ENCODE results near the gene BARX2. TPM values are rescaled to one million over a fixed set of nuclear protein-coding genes. Genes with fewer than 3 reads are reported as not detected.
A peak's percentile ranks its signal among the peaks of the same experiment; 100 is the strongest.

The BARX2 gene
- total RNA-seq, 1 donor from 2014 or later, result 9.1 TPM

- Mint-ChIP-seq H3K36me3 (ENCODE audit: low read depth) (no peaks in the 10 kb centered on the region), H3K4me1 (ENCODE audit: low read depth) (peaks cover 27% of the 10 kb centered on the region), H3K4me3 (peak overlapping the region; percentile 59), H3K27ac (no peak overlapping the region), H3K27me3 (ENCODE audit: insufficient read depth) (peaks cover 46% of the 10 kb centered on the region), H3K9me3 (no peaks in the 10 kb centered on the region)
- no peak for DNase-seq (ENCODE audit: low spot score)
- intact Hi-C loops (cut with micrococcal nuclease), result loop anchor here (2.0 to 5.0 kb wide), 2 partner anchors 31 to 70 kb away; no protein-coding TSS in a partner anchor
Observed at GRCh38 chr11:129377739-129378138, 2.1 kb downstream of the BARX2 start.

DNA sequence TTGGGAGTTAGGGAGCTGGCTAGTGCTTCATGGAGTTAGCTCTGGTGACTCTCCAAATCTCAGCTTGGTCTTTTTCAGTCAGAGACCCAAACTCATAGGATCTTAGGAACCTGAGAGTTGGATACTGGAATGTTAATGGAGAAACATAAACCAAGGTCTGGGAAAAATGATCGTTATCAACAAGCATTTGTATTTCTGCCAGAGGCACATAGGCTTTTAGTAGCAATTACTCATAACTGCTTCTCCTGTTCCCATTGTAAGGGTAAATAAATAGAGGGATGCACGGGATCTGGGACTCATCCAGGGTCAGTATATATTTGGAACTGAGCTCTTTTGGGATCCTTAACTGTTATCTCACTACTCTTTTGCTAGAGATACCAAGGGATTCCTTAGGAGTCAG lies 4.8 kb downstream of the BARX2 start:
- no peak for DNase-seq (ENCODE audit: low spot score)
- intact Hi-C loops (cut with micrococcal nuclease), result no loop called here
- Mint-ChIP-seq H3K36me3 (ENCODE audit: low read depth) (no peaks in the 10 kb centered on the region), H3K27ac (no peak overlapping the region), H3K27me3 (ENCODE audit: insufficient read depth) (peaks cover 35% of the 10 kb centered on the region), H3K9me3 (no peaks in the 10 kb centered on the region), H3K4me1 (ENCODE audit: low read depth) (peaks cover 11% of the 10 kb centered on the region), H3K4me3 (no peak overlapping the region)

GRCh38 chr11:129382583-129382982 lies 6.9 kb downstream of the BARX2 start:
- no peak overlapping the region for H3K4me3 Mint-ChIP-seq
- H3K9me3 Mint-ChIP-seq, result no peaks in the 10 kb centered on the region
- peaks cover 21% of the 10 kb centered on the region for H3K27me3 Mint-ChIP-seq (ENCODE audit: insufficient read depth)
- intact Hi-C loops (cut with micrococcal nuclease), result no loop called here
- H3K27ac Mint-ChIP-seq, result no peak overlapping the region
- DNase-seq (ENCODE audit: low spot score), result no peak
- H3K4me1 Mint-ChIP-seq (ENCODE audit: low read depth), result no peaks in the 10 kb centered on the region
- no peaks in the 10 kb centered on the region for H3K36me3 Mint-ChIP-seq (ENCODE audit: low read depth)

GRCh38 chr11:129383060-129383459 lies 7.4 kb downstream of the BARX2 start:
- no peaks in the 10 kb centered on the region for H3K9me3 Mint-ChIP-seq
- H3K27me3 Mint-ChIP-seq (ENCODE audit: insufficient read depth), result peaks cover 18% of the 10 kb centered on the region
- DNase-seq (ENCODE audit: low spot score), result no peak
- no peak overlapping the region for H3K27ac Mint-ChIP-seq
- no peak overlapping the region for H3K4me3 Mint-ChIP-seq
- no peaks in the 10 kb centered on the region for H3K4me1 Mint-ChIP-seq (ENCODE audit: low read depth)
- intact Hi-C loops (cut with micrococcal nuclease), result no loop called here
- H3K36me3 Mint-ChIP-seq (ENCODE audit: low read depth), result no peaks in the 10 kb centered on the region

- Mint-ChIP-seq H3K4me3 (no peak overlapping the region), H3K27ac (no peak overlapping the region), H3K27me3 (ENCODE audit: insufficient read depth) (peaks cover 18% of the 10 kb centered on the region), H3K4me1 (ENCODE audit: low read depth) (no peaks in the 10 kb centered on the region), H3K36me3 (ENCODE audit: low read depth) (no peaks in the 10 kb centered on the region), H3K9me3 (no peaks in the 10 kb centered on the region)
- no peak for DNase-seq (ENCODE audit: low spot score)
- intact Hi-C loops (cut with micrococcal nuclease), result no loop called here
Observed at GRCh38 chr11:129383502-129383901, 7.9 kb downstream of the BARX2 start.

GRCh38 chr11:129384415-129384814 lies 8.8 kb downstream of the BARX2 start:
- intact Hi-C loops (cut with micrococcal nuclease), result no loop called here
- DNase-seq (ENCODE audit: low spot score), result no peak
- H3K4me3 Mint-ChIP-seq, result no peak overlapping the region
- H3K9me3 Mint-ChIP-seq, result no peaks in the 10 kb centered on the region
- no peak overlapping the region for H3K27ac Mint-ChIP-seq
- H3K4me1 Mint-ChIP-seq (ENCODE audit: low read depth), result no peaks in the 10 kb centered on the region
- no peaks in the 10 kb centered on the region for H3K36me3 Mint-ChIP-seq (ENCODE audit: low read depth)
- H3K27me3 Mint-ChIP-seq (ENCODE audit: insufficient read depth), result peaks cover 14% of the 10 kb centered on the region

GRCh38 chr11:129385801-129386200 lies 10.2 kb downstream of the BARX2 start:
- intact Hi-C loops (cut with micrococcal nuclease), result no loop called here
- DNase-seq (ENCODE audit: low spot score), result no peak
- Mint-ChIP-seq H3K9me3 (no peaks in the 10 kb centered on the region), H3K4me1 (ENCODE audit: low read depth) (no peaks in the 10 kb centered on the region), H3K27ac (no peak overlapping the region), H3K36me3 (ENCODE audit: low read depth) (no peaks in the 10 kb centered on the region), H3K27me3 (ENCODE audit: insufficient read depth) (peaks cover 12% of the 10 kb centered on the region), H3K4me3 (no peak overlapping the region)

DNA sequence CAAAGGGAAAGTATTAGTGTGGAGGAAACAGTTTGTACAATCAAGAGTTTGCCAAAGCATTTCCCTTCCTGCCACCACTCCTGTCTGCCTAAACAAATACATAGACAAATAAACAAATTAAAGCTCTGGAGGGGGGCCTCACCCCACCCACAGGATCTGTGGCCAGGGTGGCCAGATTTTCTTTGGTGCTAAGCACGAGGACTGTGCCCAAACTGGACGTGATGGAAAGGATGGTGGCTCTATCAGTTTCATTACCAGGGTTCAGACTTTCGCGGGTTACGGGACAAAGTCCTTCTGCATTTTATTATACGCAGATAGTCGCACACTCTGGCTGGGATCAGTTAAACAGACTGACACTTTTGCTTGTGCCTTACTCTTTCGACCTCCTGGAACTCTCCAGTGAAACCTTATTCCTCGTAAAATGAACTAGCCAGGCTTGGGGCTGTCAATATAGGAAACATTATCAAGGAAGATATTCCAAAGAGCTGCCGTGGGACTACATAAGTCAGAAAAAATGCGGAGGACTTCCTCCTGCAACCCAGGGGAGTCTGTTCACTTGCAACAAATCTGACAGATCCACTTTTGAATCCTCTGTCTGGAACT lies 11.2 kb downstream of the BARX2 start:
- Mint-ChIP-seq H3K4me3 (no peak overlapping the region), H3K36me3 (ENCODE audit: low read depth) (no peaks in the 10 kb centered on the region), H3K27ac (no peak overlapping the region), H3K9me3 (no peaks in the 10 kb centered on the region), H3K4me1 (ENCODE audit: low read depth) (no peaks in the 10 kb centered on the region), H3K27me3 (ENCODE audit: insufficient read depth) (peaks cover 12% of the 10 kb centered on the region)
- intact Hi-C loops (cut with micrococcal nuclease), result no loop called here
- DNase-seq (ENCODE audit: low spot score), result no peak

DNA sequence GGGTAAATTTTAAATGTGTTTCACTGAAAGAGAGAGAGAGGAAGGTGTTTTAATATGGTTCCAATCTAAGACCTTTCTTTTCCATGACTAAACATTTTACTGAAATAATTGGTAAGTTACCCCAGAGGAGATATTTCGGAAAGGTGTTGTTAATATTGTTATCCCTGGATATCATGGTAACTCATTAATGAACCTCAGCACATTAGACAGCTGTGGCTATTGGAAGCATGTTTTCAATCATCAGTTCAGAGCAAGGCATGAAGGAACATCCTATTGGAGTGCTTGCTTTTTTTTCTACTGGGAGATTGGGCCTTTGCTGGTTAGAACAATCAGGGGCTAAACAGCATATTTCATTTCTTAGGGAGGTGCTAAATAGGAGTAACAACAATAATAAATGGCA lies 11.8 kb downstream of the BARX2 start:
- intact Hi-C loops (cut with micrococcal nuclease), result no loop called here
- Mint-ChIP-seq H3K9me3 (no peaks in the 10 kb centered on the region), H3K27ac (no peak overlapping the region), H3K36me3 (ENCODE audit: low read depth) (no peaks in the 10 kb centered on the region), H3K4me3 (no peak overlapping the region), H3K27me3 (ENCODE audit: insufficient read depth) (peaks cover 15% of the 10 kb centered on the region), H3K4me1 (ENCODE audit: low read depth) (no peaks in the 10 kb centered on the region)
- no peak for DNase-seq (ENCODE audit: low spot score)

DNA sequence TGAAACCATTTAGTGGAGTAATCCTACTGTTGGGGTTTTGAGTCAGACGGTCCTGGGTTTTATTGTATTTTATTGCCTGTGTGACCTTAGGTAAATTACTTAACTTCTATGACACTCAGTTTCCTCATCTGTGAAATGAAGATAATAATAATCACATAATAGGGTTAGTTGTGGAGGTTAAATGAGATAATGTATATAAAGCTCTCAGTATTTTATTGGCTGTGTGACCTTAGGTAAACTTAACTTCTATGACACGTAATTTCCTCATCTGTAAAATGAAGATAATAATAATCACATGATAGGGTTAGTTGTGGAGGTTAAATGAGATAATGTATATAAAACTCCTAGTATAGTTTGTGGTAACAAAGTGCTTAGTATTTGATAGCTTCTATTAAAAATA lies 13.2 kb downstream of the BARX2 start:
- no peak for DNase-seq (ENCODE audit: low spot score)
- peaks cover 13% of the 10 kb centered on the region for H3K27me3 Mint-ChIP-seq (ENCODE audit: insufficient read depth)
- no peak overlapping the region for H3K4me3 Mint-ChIP-seq
- H3K4me1 Mint-ChIP-seq (ENCODE audit: low read depth), result no peaks in the 10 kb centered on the region
- H3K9me3 Mint-ChIP-seq, result no peaks in the 10 kb centered on the region
- no peak overlapping the region for H3K27ac Mint-ChIP-seq
- no peaks in the 10 kb centered on the region for H3K36me3 Mint-ChIP-seq (ENCODE audit: low read depth)
- intact Hi-C loops (cut with micrococcal nuclease), result no loop called here

DNA sequence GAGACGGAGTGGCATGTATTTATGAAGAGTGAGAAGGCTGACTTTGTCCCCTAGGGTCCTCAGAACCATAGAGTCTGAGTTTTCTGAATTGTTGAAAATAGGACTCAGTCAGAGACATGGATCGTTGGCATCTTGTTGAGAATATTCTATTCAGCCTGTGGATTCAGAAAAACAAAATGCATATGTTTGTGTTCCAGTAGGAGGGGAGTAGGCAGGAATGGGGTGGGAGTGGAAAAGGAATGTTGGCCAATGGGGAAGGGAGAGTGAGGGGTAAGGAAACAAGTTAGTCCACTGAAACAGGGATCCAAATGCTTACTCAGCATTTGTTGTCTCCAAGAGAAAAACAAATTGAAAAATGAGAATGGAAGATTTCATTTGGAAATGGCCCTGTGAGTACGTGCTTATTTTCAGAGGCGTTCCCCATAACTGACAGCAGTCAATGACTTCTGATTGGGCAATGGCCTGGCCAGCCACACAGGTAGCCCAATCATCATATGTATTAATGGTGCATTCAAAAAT lies 14.7 kb downstream of the BARX2 start:
- no peak for DNase-seq (ENCODE audit: low spot score)
- peaks cover 9% of the 10 kb centered on the region for H3K27me3 Mint-ChIP-seq (ENCODE audit: insufficient read depth)
- H3K4me3 Mint-ChIP-seq, result no peak overlapping the region
- no peaks in the 10 kb centered on the region for H3K9me3 Mint-ChIP-seq
- intact Hi-C loops (cut with micrococcal nuclease), result no loop called here
- no peak overlapping the region for H3K27ac Mint-ChIP-seq
- H3K4me1 Mint-ChIP-seq (ENCODE audit: low read depth), result no peaks in the 10 kb centered on the region
- no peaks in the 10 kb centered on the region for H3K36me3 Mint-ChIP-seq (ENCODE audit: low read depth)

DNA sequence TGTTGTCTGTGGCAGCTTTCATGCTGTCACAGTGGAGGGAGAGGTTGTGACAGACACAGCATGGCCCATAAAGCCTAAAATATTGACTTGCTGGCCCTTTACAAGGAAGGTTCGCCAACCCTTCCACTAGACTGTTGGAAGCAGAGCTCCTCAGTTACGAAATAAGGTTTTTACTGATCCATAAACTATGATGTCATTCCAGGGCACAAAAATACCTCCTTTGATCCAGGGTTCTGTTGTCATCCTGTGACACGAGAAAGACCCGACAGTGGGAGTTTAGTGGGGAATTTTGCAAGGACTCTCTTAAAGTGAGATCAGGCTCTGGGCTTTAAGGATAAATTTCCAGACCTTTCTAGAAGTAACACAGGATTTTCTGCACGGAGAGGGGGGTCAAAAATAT lies 15.7 kb downstream of the BARX2 start:
- Mint-ChIP-seq H3K4me1 (ENCODE audit: low read depth) (no peaks in the 10 kb centered on the region), H3K4me3 (no peak overlapping the region), H3K36me3 (ENCODE audit: low read depth) (no peaks in the 10 kb centered on the region), H3K27me3 (ENCODE audit: insufficient read depth) (peaks cover 13% of the 10 kb centered on the region), H3K9me3 (no peaks in the 10 kb centered on the region), H3K27ac (no peak overlapping the region)
- intact Hi-C loops (cut with micrococcal nuclease), result no loop called here
- no peak for DNase-seq (ENCODE audit: low spot score)

DNA sequence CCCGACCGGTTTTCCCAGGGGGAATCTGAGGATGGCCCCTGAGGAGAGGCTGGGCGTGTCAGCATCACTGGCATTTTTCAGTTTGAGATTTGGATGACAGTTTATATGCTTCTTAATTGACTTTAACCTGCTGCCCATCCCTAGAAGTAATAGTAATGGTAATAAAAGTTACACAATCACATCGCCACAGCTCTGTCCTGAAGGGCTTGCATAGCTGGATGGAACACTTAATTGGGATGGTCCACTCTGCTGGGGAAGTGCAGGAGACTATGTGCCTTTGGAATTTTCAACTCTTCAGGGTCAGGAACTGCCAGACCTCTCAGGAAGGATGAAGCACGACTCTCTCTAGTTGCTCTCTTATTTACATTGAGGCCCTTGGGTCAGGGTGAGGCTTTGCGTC lies 16.2 kb downstream of the BARX2 start:
- intact Hi-C loops (cut with micrococcal nuclease), result no loop called here
- Mint-ChIP-seq H3K4me1 (ENCODE audit: low read depth) (no peaks in the 10 kb centered on the region), H3K27me3 (ENCODE audit: insufficient read depth) (peaks cover 13% of the 10 kb centered on the region), H3K9me3 (no peaks in the 10 kb centered on the region), H3K4me3 (no peak overlapping the region), H3K27ac (no peak overlapping the region), H3K36me3 (ENCODE audit: low read depth) (no peaks in the 10 kb centered on the region)
- DNase-seq (ENCODE audit: low spot score), result no peak

DNA sequence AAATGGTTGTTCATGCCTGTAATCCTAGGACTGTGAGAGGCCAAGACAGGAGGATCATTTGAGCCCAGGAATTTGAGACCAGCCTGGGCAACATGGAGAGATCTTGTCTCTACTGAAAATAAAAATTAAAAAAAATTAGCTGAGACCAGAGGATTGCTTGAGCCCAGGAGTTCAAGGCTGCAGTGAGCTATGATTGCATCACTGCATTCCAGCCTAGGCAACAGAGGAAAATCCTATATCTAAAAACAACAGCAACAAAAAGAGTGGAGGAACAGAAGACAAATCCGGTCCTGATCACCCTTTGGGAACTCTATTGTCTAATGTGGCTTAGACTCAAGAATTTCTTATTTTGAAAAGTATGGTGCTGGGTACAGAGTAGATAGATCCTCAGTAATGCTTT lies 17.3 kb downstream of the BARX2 start:
- Mint-ChIP-seq H3K9me3 (no peaks in the 10 kb centered on the region), H3K4me1 (ENCODE audit: low read depth) (no peaks in the 10 kb centered on the region), H3K4me3 (no peak overlapping the region), H3K27me3 (ENCODE audit: insufficient read depth) (peaks cover 13% of the 10 kb centered on the region), H3K27ac (no peak overlapping the region), H3K36me3 (ENCODE audit: low read depth) (no peaks in the 10 kb centered on the region)
- no peak for DNase-seq (ENCODE audit: low spot score)
- intact Hi-C loops (cut with micrococcal nuclease), result no loop called here

All from activated T-helper 1 cell treated with anti-CD3 and anti-CD28 coated beads, Interleukin-12 subunit alpha, Interleukin-12 subunit beta, Interleukin-2, Interleukin-4 antibody, amounts not matched to agents 30 ng/mL and 10 ng/mL and 1 ng/mL, durations not matched to agents 14 hours and 24 hours and 36 hours (primary cell).